SH-SY5Y (cell line): ENCODE data around the gene MRPL55.

Experiments
- GATA2 ChIP-seq: IDR thresholded peaks from 2 replicates; pipeline ENCODE4 v1.6.1; 2011; ENCODE audit warnings: mild to moderate bottlenecking, low read depth, low read length
- GATA3 ChIP-seq: IDR thresholded peaks from 2 replicates; pipeline ENCODE4 v1.6.1; 2011; ENCODE audit warnings: low read depth, mild to moderate bottlenecking, low read length, moderate library complexity

DNA sequence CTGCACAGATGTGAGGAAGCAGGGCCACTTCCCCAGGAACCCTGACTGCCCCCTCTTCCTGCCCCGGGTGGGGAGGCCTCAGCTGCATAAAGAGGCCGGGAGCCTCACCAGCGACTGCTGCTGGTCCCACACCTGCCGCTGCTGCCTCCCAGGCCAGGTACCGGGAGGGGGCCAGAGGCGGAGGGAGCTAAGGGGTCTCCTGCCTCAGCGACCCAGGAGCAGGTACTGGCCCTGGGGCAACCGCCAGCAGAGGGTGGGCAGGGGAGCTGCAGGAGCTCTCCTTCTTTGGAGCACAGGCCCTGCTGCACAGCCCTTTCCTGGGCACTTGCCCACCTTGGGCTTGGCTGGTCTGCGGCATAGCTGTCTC lies 47.4 kb upstream of the MRPL55 start:
- TF ChIP-seq GATA2 (no peak), GATA3 (no peak)
